ENCODE measurements around the gene MKI67. TPM values are rescaled to one million over a fixed set of nuclear protein-coding genes. Genes with fewer than 3 reads are reported as not detected.
"Not testable (repeated sequence)": the region's sequence is repeated elsewhere in the genome, so short reads cannot be mapped to it uniquely, and the experiment has no call there.

MKI67 gene
- total and polyA plus RNA-seq, 2 donors from 2014 or later = 0.04 to 2.4 TPM

DNA sequence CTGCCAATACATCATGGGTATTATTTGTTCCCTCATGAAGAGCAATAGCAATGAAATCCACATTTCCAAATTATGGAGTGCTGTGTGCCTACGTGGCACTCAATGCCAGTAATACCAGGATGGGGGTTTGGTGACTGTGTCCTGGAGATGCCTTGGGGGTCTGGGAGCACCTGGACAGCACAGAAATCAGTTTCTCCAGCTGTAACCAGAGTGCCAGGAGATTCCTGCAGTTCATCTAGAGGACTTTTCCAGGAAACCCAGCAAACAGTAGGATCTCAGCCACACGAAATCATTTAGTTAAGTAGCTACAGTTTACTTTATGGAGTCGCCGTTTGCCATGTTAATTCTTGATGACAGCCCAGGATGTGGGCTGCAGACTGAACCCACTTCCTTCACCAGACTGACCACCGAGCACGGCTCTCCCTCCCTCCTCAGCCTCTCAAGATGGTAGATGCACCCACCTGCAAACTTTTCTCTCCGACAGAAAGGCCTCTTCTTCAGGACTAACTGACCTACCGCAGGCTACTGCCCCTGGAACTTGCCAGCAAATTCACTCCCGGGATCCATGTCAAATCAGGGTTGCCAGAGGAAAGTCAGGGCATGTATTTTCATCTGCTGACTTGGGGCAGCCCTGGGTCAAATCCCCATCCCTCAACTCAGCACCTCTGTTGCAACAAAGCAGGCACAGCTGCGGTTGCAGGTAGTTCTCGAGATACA, 30.3 kb downstream of the MKI67 start:
- Histone ChIP-seq H3K27me3 (ENCODE audit: control insufficient read depth, insufficient read depth, low read length) (no peaks in the 10 kb centered on the region), H3K9ac (ENCODE audit: low read length in 3 of 3) (no peak overlapping the region), H3K36me3 (ENCODE audit: control insufficient read depth in 2 of 3, insufficient read depth in 3 of 3, low read length in 3 of 3) (no peaks in the 10 kb centered on the region), H3K4me3 (ENCODE audit: low read length in 3 of 3) (no peak overlapping the region), H3K9me3 (ENCODE audit: control insufficient read depth in 2 of 3, insufficient read depth in 1 of 3, low read length in 3 of 3) (no peaks in the 10 kb centered on the region), H3K4me1 (ENCODE audit: control insufficient read depth in 2 of 3, insufficient read depth in 2 of 3, low read depth in 1 of 3, low read length in 3 of 3) (no peaks in the 10 kb centered on the region), H3K27ac (ENCODE audit: low read depth in 2 of 2, low read length in 2 of 2) (no peak overlapping the region)
- intact Hi-C loops (cut with DNase I) = no loop called here
- TF ChIP-seq, protein P1, sequence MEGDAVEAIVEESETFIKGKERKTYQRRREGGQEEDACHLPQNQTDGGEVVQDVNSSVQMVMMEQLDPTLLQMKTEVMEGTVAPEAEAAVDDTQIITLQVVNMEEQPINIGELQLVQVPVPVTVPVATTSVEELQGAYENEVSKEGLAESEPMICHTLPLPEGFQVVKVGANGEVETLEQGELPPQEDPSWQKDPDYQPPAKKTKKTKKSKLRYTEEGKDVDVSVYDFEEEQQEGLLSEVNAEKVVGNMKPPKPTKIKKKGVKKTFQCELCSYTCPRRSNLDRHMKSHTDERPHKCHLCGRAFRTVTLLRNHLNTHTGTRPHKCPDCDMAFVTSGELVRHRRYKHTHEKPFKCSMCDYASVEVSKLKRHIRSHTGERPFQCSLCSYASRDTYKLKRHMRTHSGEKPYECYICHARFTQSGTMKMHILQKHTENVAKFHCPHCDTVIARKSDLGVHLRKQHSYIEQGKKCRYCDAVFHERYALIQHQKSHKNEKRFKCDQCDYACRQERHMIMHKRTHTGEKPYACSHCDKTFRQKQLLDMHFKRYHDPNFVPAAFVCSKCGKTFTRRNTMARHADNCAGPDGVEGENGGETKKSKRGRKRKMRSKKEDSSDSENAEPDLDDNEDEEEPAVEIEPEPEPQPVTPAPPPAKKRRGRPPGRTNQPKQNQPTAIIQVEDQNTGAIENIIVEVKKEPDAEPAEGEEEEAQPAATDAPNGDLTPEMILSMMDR (IDR thresholded peaks at IDR 0.05; ENCODE audit: borderline replicate concordance, extremely low read depth, insufficient read depth) = no peak
- FAIRE-seq (no peak), DNase-seq (no peak)

DNA sequence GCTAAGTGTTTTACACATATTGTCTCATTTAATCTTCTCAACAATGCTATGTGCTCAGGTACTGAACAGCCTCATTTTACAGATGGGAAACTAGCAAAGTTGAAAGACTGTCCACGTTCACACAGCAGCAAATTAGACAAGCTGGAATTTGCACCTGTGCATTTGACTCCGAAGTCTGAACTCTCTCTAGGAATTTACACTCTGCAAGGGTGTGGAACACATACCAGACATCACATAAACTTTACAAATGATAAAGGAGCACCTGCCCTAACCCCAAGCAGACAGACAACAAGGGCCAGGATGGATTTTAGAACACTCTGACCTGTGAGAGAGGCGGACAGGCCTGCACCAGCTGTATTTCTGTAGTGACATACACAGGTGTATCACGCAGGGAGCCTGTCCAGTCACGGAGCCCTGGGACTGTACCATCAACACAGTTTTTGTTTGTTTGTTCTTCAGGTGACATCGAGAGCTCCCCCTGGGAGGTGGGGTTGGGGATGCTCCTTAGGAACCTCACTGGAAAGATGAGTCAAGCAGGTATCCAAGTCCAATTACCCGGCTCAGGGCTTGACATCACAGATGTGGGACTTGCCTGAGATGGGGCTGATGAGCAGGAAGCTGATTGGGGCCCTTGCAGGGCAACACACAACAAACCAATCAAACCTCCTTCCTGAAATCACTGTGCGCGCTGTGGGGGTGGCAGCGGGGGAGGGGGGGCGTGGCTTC, 31.0 kb downstream of the MKI67 start:
- Histone ChIP-seq H3K27ac (ENCODE audit: low read depth in 2 of 2, low read length in 2 of 2) (no peak overlapping the region), H3K4me3 (ENCODE audit: low read length in 3 of 3) (no peak overlapping the region), H3K4me1 (ENCODE audit: control insufficient read depth in 2 of 3, insufficient read depth in 2 of 3, low read depth in 1 of 3, low read length in 3 of 3) (no peaks in the 10 kb centered on the region), H3K9ac (ENCODE audit: low read length in 3 of 3) (no peak overlapping the region), H3K9me3 (ENCODE audit: control insufficient read depth in 2 of 3, insufficient read depth in 1 of 3, low read length in 3 of 3) (no peaks in the 10 kb centered on the region), H3K27me3 (ENCODE audit: control insufficient read depth, insufficient read depth, low read length) (no peaks in the 10 kb centered on the region), H3K36me3 (ENCODE audit: control insufficient read depth in 2 of 3, insufficient read depth in 3 of 3, low read length in 3 of 3) (no peaks in the 10 kb centered on the region)
- no peak for DNase-seq
- no peak for FAIRE-seq
- intact Hi-C loops (cut with DNase I) = no loop called here
- TF ChIP-seq, protein P1 (IDR thresholded peaks at IDR 0.05; ENCODE audit: borderline replicate concordance, extremely low read depth, insufficient read depth) = no peak

DNA sequence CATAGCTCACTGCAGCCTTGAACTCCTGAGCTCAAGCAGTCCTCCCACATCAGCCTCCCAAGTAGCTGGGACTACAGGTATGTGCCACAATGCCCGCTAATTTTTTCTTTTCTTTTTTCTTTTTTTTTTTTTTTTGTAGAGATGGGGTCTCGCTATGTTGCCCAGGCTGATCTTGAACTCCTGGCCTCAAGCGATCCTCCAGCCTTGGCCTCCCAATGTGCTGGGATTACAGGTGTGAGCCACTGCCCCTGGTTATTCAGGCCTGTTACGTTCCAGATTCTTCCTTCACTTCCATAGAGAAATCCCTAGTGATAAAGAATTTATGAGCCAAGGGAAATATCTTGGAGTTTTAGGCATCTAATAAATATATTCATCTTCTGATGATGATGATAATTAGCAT, 31.6 kb downstream of the MKI67 start:
- H3K4me3 ChIP-seq (ENCODE audit: low read length in 3 of 3); H3K36me3 ChIP-seq (ENCODE audit: control insufficient read depth in 2 of 3, insufficient read depth in 3 of 3, low read length in 3 of 3); H3K27me3 ChIP-seq (ENCODE audit: control insufficient read depth, insufficient read depth, low read length); H3K9me3 ChIP-seq (ENCODE audit: control insufficient read depth in 2 of 3, insufficient read depth in 1 of 3, low read length in 3 of 3); H3K4me1 ChIP-seq (ENCODE audit: control insufficient read depth in 2 of 3, insufficient read depth in 2 of 3, low read depth in 1 of 3, low read length in 3 of 3); intact Hi-C loops (cut with DNase I); H3K27ac ChIP-seq (ENCODE audit: low read depth in 2 of 2, low read length in 2 of 2); FAIRE-seq; H3K9ac ChIP-seq (ENCODE audit: low read length in 3 of 3); DNase-seq: not testable (repeated sequence)

DNA sequence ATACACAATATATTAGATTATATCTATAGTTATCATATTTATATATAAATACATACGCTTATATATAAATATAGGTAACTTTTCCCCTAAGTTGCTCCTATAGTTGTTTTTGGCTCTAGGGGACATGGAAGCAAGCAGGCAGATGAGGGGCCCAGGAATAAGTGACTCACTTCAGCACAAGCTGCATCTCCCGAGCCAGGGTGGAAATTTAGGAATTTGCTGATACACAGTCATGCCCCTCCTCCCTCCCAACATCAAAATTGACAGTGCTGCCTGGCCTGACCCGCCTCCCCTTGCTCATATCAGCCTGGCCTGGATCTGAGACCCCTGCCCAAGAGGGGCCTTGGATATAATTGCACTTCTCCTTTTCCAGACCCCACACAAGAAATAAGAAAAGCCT, 33.8 kb downstream of the MKI67 start:
- intact Hi-C loops (cut with DNase I) = no loop called here
- Histone ChIP-seq H3K27ac (ENCODE audit: low read depth in 2 of 2, low read length in 2 of 2) (no peak overlapping the region), H3K4me3 (ENCODE audit: low read length in 3 of 3) (no peak overlapping the region), H3K4me1 (ENCODE audit: control insufficient read depth in 2 of 3, insufficient read depth in 2 of 3, low read depth in 1 of 3, low read length in 3 of 3) (no peaks in the 10 kb centered on the region), H3K36me3 (ENCODE audit: control insufficient read depth in 2 of 3, insufficient read depth in 3 of 3, low read length in 3 of 3) (no peaks in the 10 kb centered on the region), H3K9ac (ENCODE audit: low read length in 3 of 3) (no peak overlapping the region), H3K27me3 (ENCODE audit: control insufficient read depth, insufficient read depth, low read length) (no peaks in the 10 kb centered on the region), H3K9me3 (ENCODE audit: control insufficient read depth in 2 of 3, insufficient read depth in 1 of 3, low read length in 3 of 3) (no peaks in the 10 kb centered on the region)
- FAIRE-seq (no peak), DNase-seq (no peak)
- TF ChIP-seq, protein P1 (IDR thresholded peaks at IDR 0.05; ENCODE audit: borderline replicate concordance, extremely low read depth, insufficient read depth) = no peak
